ENCODE measurements around the gene SLC22A23.

DNA sequence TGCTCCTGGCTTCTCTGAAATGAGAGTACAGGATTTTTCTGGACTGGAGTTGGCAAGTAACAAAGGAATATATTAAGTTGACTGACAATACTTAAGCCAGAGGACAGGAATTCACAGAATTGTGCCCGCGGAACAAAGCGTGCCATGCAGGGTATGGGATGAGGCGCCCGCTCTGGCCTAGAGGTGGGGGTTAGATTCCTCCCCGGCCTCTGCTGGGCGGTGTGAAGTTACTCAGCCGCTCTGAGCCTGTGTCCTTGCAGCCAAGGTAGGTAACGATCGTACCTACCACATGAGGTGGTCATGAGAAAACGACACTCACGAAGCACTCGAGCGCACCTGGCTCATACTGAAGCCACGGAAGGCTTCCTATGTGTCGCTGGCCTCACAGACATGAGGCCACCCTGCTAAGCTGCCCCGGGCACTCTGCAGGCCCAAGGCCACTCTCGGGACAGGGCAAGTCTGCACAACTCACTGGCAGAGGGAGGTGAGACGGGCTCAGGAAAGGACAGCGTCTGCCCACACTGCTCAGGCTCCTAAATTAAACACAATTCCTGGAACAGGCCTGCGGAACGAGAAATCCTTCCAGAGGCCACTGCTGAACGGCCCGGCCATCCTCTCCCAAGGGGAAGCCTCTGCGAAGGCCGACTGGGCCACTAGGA lies 127.3 kb downstream of the SLC22A23 start:
- TF ChIP-seq CTCF (IDR thresholded peaks at IDR 0.05; ENCODE audit: low read depth, low read length, missing input control): no peak
- TF ChIP-seq, protein P1, sequence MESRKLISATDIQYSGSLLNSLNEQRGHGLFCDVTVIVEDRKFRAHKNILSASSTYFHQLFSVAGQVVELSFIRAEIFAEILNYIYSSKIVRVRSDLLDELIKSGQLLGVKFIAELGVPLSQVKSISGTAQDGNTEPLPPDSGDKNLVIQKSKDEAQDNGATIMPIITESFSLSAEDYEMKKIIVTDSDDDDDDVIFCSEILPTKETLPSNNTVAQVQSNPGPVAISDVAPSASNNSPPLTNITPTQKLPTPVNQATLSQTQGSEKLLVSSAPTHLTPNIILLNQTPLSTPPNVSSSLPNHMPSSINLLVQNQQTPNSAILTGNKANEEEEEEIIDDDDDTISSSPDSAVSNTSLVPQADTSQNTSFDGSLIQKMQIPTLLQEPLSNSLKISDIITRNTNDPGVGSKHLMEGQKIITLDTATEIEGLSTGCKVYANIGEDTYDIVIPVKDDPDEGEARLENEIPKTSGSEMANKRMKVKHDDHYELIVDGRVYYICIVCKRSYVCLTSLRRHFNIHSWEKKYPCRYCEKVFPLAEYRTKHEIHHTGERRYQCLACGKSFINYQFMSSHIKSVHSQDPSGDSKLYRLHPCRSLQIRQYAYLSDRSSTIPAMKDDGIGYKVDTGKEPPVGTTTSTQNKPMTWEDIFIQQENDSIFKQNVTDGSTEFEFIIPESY (IDR thresholded peaks at IDR 0.05): no peak
- TF ChIP-seq, protein P2, sequence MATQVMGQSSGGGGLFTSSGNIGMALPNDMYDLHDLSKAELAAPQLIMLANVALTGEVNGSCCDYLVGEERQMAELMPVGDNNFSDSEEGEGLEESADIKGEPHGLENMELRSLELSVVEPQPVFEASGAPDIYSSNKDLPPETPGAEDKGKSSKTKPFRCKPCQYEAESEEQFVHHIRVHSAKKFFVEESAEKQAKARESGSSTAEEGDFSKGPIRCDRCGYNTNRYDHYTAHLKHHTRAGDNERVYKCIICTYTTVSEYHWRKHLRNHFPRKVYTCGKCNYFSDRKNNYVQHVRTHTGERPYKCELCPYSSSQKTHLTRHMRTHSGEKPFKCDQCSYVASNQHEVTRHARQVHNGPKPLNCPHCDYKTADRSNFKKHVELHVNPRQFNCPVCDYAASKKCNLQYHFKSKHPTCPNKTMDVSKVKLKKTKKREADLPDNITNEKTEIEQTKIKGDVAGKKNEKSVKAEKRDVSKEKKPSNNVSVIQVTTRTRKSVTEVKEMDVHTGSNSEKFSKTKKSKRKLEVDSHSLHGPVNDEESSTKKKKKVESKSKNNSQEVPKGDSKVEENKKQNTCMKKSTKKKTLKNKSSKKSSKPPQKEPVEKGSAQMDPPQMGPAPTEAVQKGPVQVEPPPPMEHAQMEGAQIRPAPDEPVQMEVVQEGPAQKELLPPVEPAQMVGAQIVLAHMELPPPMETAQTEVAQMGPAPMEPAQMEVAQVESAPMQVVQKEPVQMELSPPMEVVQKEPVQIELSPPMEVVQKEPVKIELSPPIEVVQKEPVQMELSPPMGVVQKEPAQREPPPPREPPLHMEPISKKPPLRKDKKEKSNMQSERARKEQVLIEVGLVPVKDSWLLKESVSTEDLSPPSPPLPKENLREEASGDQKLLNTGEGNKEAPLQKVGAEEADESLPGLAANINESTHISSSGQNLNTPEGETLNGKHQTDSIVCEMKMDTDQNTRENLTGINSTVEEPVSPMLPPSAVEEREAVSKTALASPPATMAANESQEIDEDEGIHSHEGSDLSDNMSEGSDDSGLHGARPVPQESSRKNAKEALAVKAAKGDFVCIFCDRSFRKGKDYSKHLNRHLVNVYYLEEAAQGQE (IDR thresholded peaks at IDR 0.05): no peak
- TF ChIP-seq, protein P3, sequence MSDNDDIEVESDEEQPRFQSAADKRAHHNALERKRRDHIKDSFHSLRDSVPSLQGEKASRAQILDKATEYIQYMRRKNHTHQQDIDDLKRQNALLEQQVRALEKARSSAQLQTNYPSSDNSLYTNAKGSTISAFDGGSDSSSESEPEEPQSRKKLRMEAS (IDR thresholded peaks at IDR 0.05): no peak
- TF ChIP-seq SP1 (IDR thresholded peaks at IDR 0.05): no peak
- no peak for TF ChIP-seq FOXA1 (IDR thresholded peaks at IDR 0.05)
- no peak for TF ChIP-seq TAF1 (conservative IDR thresholded peaks at IDR 0.05)
- TF ChIP-seq HNF4A (conservative IDR thresholded peaks at IDR 0.05): no peak
- no peak for TF ChIP-seq GABPA (IDR thresholded peaks at IDR 0.05 in 1 of 2, conservative IDR thresholded peaks at IDR 0.05 in 1 of 2)
- no peak for TF ChIP-seq NR2F2 (IDR thresholded peaks at IDR 0.05)
- TF ChIP-seq ATF3 (IDR thresholded peaks at IDR 0.05): no peak
- no peak for TF ChIP-seq YY1 (IDR thresholded peaks at IDR 0.05)
- no peak for TF ChIP-seq EGR1 (IDR thresholded peaks at IDR 0.05; ENCODE audit: low read depth in 2 of 2)
- TF ChIP-seq RAD21 (IDR thresholded peaks at IDR 0.05): no peak
